ENCODE results near the gene PRR11.
A peak's percentile ranks its signal among the peaks of the same experiment; 100 is the strongest.
"Not testable (repeated sequence)": the region's sequence is repeated elsewhere in the genome, so short reads cannot be mapped to it uniquely, and the experiment has no call there.

PRR11 gene

GRCh38 chr17:59221159-59221847 is 65.8 kb downstream of the PRR11 start:
- DNase-seq, result peak; percentile 24

GRCh38 chr17:59223813-59224212 is 68.3 kb downstream of the PRR11 start:
- no peak for DNase-seq

GRCh38 chr17:59228588-59228987 is 73.0 kb downstream of the PRR11 start:
- not testable (repeated sequence) for DNase-seq

GRCh38 chr17:59230764-59231163 is 75.2 kb downstream of the PRR11 start:
- DNase-seq, result no peak

GRCh38 chr17:59234631-59235030 is 79.1 kb downstream of the PRR11 start:
- DNase-seq, result no peak

- DNase-seq, result no peak
Measured at GRCh38 chr17:59238906-59239305, 83.4 kb downstream of the PRR11 start.

- no peak for DNase-seq
Measured at GRCh38 chr17:59244081-59244480, 88.5 kb downstream of the PRR11 start.
